Retinal pigment epithelial cell (primary cell): ENCODE measurements around the gene CCDC196.
"Not testable (repeated sequence)": the region's sequence is repeated elsewhere in the genome, so short reads cannot be mapped to it uniquely, and the experiment has no call there.

ENCODE experiments used
- DNase-seq: peaks from one replicate; pipeline ENCODE4 v3.0.0-alpha.2; 2010; ENCODE audit warnings: low read depth
- H3K4me3 ChIP-seq: 2 replicates; pipeline ENCODE4 v1.5.1; 2011; ENCODE audit warnings: mild to moderate bottlenecking, low read length, control low read depth, moderate library complexity
- TF ChIP-seq, protein P1 (sequence below): conservative IDR thresholded peaks from 2 replicates; pipeline ENCODE4 v1.5.1; 2011; ENCODE audit warnings: low read depth, low read length, control low read depth, inconsistent platforms

CCDC196 gene

DNA sequence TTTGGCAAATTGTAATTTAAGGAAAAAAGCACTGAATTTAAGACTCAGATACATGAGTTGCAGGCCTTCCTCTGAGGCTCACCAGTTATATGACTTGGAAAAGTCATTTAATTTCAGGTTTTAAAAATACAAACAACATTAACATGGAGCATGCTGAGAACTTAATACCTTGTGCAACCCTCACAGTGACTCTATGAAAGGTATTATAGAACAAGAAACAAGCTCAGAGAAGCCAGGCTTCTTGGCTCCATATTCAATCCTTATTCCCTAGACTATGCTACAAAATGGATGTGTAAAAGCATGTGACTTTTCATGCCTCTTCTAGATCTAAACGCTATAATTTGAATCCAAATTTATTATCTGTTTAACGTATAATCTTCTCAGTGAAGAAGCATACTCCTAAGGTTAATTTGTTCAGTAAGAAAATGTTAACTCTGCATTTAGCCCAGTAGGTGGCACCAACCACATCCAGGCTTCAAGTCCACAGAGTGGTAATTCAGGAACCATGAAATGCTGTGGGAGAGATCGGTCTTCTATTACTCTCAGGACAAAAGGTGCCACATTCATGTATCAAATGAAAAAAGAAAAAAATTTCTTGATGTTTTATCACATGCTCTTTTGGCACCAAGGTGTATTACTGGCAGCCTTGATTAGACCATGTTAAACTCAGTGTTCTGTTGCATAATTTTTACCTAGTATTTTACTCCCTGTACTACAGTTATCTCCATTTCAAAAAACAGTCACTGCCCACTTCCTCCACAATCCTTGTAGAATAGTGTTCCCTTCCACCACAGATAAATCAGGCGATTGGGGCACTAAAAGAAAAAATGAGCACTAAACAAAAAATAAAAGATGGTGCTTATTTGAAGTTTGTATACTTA, 9.3 kb downstream of the CCDC196 start:
- TF ChIP-seq, protein P1, sequence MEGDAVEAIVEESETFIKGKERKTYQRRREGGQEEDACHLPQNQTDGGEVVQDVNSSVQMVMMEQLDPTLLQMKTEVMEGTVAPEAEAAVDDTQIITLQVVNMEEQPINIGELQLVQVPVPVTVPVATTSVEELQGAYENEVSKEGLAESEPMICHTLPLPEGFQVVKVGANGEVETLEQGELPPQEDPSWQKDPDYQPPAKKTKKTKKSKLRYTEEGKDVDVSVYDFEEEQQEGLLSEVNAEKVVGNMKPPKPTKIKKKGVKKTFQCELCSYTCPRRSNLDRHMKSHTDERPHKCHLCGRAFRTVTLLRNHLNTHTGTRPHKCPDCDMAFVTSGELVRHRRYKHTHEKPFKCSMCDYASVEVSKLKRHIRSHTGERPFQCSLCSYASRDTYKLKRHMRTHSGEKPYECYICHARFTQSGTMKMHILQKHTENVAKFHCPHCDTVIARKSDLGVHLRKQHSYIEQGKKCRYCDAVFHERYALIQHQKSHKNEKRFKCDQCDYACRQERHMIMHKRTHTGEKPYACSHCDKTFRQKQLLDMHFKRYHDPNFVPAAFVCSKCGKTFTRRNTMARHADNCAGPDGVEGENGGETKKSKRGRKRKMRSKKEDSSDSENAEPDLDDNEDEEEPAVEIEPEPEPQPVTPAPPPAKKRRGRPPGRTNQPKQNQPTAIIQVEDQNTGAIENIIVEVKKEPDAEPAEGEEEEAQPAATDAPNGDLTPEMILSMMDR, result peak; percentile 85
- no peak for DNase-seq
- H3K4me3 ChIP-seq, result peak overlapping the region; percentile 11

- DNase-seq, result no peak
- H3K4me3 ChIP-seq, result no peak overlapping the region
- TF ChIP-seq, protein P1, result no peak
These were observed 10.1 kb downstream of the CCDC196 start for GRCh38 chr14:66496188-66496807.

GRCh38 chr14:66496911-66497310, 10.7 kb downstream of the CCDC196 start:
- TF ChIP-seq, protein P1, result no peak
- no peak for DNase-seq
- no peak overlapping the region for H3K4me3 ChIP-seq

- no peak for DNase-seq
- no peak overlapping the region for H3K4me3 ChIP-seq
- TF ChIP-seq, protein P1, result no peak
These were observed 12.1 kb downstream of the CCDC196 start for GRCh38 chr14:66498311-66498710.

DNA sequence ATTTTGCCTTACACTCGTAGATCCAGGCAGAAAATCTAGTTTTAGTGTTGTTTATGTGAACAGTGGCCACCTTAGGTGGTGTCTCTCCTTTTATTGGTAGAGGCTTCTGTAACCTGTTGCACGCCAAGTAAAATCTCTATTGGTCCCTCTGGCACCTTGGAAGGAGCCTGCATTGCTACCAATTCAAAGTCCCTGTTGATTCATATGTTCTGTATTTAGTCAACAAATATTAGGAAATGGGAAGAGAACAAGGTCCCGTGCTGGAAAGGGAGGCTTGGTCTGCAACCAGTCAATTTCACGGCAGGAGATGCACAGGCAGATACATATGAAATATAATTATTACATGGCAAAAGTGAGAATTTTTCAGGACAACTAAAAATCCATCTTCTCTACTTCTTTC, 15.4 kb downstream of the CCDC196 start:
- TF ChIP-seq, protein P1, result no peak
- H3K4me3 ChIP-seq, result no peak overlapping the region
- no peak for DNase-seq

- not testable (repeated sequence) for DNase-seq, H3K4me3 ChIP-seq
These were observed 16.7 kb downstream of the CCDC196 start for GRCh38 chr14:66502836-66503235.

DNA sequence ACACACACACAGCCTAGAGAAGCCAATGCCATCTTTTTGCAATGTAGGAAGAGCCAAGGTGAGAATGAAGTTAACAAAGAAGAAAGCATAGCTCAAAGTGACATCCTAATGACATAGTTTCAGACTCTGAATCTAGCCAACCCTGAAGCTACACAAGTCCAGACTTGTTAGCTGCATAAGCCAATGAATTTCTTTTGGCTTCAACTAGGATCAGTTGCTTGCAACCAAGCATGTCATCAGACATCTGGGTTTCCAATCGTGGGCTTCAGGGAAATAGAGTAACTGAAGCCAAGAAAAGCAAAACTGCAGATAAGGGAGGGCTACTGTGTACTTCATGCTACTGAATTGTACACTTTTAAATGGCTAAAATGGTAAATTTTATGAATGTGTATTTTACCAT, 17.4 kb downstream of the CCDC196 start:
- H3K4me3 ChIP-seq, result no peak overlapping the region
- TF ChIP-seq, protein P1, result no peak
- no peak for DNase-seq
